ENCODE data around the gene KAZN.

The KAZN gene

DNA sequence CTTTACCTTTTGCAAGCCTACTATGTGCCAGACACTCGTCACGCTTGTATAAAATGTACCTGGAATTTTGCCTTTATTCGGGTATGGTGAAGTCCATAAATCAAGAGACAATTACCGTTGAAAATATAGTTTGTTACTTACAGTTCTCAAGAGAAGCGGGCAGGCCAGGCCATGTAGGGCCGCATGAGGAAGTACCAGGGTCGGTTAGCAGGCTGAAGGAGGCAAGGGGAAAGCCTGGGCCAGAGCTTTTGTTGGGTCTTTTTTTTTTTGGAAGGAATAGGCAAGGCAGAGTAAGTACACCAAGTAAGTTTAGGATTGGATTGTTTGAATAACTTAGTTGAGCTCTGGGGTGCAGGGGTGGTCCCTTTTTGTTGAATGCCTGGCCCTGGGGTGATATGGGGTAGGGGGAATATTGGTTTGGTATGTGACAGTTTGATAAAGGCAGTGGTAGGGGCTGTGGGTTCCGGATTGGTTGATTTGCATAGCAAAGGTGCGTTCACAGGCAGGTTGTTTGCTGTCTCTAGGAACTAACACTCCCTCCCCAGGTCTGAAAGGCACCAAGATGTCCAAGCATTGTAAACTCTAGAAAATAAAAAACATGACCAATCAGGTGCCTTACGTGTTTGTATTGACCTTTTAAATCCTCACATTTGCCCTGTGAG lies 80.7 kb downstream of the KAZN start:
- no peak for DNase-seq

DNA sequence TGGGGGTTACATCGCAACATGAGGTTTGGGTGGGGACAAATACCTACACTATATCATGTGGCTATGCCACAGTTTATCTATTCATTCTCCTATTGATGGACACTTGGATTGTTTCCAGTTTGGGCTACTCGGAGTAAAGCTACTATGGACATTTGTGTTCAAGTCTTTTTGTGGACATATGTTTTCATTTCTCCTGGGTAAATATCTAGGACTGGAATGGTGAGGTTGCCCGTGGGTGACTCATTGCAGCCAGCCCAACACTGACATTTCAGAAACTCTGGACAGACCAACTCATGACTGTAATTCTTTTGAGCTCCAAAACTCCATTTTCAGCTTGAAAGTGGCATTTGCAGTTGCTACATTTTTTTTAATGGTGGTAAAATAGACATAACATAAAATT lies 82.7 kb downstream of the KAZN start:
- no peak for DNase-seq

DNA sequence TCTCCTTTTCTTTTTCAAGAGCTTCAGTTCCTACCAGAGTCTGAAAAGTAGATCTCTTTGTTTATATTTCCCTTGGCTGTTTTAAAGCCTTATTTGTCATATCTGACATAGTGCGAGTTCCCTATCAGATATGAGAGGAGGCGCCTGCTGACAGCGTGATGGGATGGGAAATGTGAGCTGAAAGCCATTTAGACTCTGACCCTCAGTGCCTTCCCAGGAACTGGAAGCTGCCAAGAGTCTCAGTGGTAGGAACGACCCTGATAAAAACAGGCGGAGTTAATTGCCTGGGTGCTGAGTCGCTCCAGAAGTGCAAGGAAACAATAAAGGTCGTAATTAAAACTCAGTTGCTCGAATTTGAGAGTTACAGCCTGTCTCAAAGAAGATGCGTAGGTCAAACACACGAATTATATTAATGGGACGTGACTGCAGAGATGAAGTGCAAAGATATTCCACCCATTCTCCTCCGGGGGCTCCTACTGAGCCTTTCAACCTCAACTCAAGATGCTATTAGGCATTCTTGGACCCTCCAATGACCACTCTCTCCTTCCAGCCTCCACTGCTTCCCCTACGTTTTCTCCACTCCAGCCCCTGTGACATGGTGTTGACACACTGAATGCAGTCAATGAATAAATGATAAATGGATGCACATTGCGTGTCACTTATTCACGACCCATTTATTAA lies 84.6 kb downstream of the KAZN start:
- no peak for DNase-seq

DNA sequence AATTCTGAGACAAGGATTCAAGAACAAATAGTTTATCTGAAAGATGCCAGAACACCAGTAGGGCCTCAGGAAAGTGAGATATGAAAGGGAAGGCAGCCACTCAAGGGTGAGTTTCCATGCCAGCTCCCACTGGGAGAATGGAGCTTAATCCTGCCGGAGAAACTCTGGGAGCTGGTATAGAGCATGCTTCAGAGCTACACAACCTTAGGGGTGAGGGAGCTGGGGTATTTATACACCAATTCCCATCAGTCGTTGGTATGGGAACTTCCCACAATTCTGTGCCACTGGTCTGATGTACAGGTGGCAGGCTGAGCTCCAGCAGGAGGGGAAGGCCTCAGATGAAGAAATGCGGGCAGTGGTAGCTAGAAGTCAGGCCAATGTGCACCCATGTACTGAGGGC lies 86.6 kb downstream of the KAZN start:
- DNase-seq = no peak

DNA sequence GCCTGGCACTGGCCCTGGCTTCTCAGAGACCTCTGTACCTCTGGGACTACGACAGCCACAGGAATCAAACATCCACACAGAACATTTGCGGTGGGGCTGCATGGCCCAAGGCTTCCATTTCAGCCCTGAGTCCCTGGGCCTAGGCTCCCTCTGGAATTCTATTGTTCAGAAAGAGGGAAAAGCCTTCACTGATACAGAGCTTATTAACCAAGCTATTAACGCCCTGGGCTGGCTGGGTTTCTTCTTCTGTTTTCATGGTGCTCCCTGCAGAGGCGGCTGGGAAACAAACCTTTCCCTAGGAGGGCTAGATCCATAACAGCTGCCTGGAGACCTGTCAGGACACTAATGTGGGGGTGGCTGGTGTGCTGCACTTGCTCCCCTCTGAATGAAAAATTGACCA lies 88.2 kb downstream of the KAZN start:
- no peak for DNase-seq

DNA sequence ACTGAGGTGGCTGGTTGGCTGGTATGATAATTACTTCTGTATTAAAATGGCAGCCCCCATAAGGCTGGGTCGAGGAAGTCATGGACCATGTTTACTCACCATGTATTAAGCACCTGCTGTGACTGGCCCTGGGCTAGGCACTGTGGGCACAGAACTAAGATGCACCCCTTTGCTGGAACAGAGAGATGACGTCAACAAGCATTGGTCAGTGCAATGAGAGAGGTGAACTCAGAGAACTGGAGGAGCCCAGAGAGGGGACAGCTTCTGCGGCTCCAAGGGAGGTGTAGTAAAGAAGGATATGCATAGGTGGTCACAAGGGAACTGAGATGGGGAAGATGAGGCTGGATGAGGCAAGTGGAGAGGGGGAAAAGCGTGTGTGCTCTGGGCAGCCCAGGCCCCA lies 88.7 kb downstream of the KAZN start:
- no peak for DNase-seq

DNA sequence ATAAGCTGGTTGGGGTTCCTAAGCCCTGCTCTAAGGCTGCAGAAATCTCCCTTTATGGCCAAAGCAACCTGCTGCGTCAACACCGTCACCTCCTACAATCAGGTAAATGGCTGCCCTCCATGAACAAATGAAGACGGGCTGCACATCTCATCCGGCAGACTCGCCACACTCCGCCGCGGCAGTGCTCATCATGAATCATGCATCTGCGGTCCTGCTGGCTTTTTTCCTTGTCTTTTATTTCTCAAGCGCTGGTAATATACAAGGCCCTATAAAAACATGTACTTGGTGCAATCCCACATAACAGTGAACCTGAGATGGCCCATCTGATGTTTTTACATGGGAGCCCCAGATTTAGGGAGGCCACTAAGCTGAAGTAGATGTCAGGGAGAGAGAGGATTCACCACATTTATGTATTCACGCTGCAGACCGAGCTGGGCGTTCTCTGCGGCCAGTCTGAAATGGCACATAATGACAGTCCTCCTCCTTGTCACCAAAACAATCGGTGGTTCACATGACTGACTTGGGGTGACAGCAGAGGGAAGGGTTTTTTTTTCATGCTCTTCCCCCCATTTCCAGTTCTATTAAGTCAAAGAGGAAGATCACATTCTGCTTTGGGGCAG lies 91.6 kb downstream of the KAZN start:
- DNase-seq = no peak

DNA sequence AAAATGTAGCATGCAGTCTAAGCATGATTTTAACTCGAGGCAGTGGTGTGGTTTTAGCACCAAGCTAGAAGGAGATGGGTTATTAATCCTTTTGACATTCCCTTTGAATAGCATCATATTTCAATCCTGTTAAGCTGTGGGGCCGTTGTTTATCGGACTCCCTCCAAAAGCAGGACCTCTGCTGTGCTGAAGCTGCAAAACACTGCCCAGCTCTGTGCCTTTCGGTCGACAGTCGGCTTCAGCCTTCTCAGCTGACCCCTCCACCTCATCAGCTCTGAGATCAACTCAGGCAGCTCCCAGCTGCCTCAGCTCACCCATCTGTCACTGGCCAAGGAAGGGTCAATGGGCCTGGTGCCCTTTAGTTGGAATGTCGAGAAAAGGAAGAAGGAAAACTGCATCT lies 95.5 kb downstream of the KAZN start:
- no peak for DNase-seq

DNA sequence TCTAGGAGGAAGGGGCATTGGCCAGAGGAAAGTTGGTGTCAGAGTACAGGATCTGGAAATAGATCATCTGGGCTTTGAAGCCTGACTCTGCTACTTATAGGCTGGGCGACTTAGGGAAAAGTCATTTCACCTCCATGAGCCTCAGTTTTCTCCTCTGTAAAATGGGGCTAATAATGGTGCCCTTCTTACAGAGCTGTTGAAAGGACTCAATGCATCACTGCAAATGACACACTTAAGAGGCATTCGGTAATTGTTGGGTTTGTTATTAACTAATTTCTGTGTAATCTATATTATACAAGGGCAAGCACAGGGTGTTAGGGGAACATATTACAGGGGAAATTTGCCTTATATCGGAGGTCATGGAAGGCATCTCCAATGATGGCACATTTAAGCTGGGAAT lies 96.1 kb downstream of the KAZN start:
- DNase-seq = no peak

DNA sequence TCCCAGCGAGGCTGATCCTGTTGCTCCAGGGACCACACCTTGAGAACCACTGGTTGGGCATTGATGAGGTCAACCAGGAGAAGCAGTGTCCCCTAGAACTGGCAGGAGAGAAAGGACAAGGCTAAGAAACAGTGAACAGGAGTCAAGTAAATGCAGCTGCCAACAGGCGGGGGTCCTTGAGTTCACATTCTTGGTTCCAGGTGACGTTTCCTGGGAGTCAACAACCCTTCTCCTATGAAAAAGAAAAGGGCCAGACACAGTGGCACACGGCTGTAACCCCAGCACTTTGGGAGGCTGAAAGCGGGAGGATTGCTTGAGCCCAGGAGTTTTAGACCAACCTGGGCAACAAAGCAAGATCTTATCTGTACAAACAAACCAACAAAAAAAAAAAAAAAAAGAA lies 98.3 kb downstream of the KAZN start:
- no peak for DNase-seq

DNA sequence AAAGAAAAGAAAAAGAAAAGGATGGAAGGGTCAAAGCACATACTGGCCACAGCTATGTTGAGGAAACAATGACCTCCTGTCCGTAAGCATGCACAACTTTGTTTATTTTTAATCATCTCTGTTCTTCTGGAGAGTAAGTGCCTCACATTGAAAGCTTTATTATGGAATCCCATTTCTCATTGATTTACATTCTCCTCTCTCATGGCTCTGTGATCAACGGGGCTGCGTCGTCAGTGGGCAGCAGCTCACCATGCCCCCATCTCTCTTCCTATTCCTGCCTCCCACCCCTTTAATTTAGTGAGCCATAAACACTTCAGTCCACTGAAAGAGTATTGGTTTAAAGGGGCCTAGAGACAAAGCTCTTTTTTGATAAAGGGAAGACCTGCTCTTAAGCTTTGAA lies 98.9 kb downstream of the KAZN start:
- DNase-seq = no peak

DNA sequence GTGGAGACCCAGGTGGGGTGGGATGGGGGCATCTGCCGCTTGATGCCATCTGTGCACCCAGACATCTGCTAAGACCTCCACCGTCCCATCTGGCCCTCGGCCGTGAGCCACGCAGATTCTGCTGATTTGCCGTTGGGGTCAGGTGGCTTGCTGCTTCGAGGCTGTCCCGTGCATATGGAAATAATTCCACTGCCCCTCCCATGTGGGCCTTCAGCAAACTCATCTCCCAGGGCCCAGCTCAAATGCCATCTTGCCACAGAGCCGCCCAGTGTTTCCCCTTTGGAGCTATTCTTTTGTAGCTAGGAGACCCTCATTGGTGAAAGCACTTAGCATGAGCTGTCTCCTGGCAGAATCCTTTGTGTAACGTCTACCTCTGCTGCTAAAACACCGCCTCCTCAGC lies 99.8 kb downstream of the KAZN start:
- DNase-seq = no peak

DNA sequence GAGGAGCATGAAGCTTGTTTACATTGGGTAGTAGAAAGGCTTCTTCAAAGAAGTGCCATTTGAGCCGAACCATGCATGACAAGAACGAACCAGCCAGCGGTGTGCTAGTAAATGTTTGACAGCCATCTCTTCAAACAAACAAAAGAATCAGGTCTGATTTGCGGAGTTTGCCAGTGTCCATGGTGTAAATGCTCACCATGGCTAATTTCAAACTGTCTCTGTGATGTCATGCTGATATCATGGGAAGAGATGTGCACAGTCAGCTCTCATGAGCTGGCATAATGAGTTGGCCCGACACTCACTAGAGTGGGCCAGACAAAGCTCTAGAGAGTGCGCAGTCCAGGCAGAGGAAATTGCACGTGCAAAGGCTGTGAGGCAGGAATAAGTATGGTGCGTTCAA lies 101.1 kb downstream of the KAZN start:
- DNase-seq = no peak

DNA sequence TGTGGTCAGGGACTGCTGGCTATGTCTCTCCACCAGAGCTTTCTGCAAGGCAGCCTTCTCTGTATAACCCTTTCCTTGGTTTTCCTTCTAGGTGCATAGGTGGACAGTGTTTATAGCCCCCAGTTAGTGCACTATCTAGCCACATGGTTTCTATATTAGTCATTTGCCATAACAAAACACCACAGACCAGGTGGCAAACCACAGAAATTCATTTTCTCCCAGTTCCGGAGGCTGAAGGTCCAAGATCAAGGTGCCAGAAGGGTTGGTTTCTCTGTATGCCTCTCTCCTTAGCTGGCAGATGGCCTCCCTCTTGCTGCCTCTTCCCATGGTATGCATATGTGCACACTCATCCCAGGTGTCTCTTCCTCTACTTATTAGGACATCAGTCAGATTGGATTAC lies 106.4 kb downstream of the KAZN start:
- DNase-seq = no peak

DNA sequence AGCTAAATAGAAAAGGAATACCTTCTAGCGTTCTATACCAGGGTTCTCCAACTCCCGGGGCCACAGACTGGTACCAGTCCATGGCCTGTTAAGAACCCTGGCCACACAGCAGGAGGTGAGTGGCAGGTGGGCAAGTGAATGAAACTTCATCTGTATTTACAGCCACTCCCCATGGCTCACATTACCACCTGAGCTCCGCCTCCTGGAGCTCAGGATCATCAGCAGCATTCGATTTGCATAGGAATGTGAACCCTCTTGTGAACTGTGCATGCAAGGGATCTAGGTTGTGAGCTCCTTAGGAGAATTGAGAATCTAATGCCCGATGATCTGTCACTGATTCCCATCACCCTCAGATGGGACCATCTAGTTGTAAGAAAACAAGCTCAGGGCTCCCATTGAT lies 107.3 kb downstream of the KAZN start:
- DNase-seq = no peak

DNA sequence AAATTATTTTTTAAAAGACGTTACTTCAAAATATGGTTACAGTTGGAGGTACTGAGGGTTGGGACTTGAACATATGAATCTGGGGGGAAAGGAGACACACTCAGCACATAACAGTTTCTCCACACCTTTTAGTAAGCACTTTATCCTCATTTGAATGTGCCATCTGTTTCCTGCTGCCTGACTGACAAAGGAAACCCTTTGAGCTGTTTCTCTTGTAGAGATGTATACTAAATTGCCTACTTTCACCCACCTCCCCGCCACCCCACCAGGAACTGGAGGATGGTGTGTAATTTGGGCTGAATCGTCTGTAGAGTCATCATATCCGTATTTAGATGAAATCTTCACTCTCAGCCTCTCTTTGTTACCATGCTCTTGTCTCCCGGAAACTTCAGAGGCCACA lies 108.1 kb downstream of the KAZN start:
- no peak for DNase-seq

DNA sequence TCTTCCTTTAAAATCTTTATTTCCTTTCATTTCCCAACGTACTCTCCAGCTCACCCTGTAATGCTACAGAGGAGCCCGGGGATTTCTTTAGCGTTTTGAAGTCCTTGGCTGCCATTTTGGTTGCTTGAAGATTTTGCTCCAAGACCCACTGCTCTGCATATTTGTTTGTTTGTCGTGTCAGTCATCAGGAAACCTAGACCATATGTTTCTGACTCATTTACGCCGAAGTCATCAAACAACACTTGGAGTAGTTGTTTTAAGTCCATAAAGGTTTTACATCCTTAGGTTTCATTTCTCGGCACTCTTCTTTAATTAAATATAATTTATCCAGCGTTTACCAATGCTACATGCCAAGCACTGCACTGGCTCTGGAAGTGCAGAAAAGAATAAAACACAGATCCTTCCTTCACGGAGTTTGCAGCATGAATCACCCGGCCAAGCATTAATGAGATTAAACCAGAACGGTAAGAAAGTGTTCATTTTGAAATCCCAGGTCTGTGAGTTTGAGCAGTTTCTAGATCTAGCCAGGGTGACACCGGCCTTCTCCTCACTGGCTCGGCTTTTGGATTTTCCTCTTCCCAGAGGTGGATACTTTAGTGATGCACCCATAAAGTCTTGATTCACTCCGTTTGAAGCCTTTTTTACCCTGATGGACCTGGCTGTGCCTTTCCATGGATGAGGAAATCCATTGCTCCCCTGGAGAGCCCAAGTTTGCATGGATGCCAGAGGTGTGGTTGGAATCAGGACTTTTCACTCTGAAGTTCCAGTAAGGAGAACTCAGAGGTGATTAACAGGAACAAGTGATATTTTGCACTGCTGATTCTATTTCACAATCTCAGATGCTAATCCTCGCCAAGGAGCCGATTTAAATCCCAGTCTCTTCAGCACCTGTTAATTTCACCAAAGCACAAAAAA lies 109.3 kb downstream of the KAZN start:
- DNase-seq = no peak

DNA sequence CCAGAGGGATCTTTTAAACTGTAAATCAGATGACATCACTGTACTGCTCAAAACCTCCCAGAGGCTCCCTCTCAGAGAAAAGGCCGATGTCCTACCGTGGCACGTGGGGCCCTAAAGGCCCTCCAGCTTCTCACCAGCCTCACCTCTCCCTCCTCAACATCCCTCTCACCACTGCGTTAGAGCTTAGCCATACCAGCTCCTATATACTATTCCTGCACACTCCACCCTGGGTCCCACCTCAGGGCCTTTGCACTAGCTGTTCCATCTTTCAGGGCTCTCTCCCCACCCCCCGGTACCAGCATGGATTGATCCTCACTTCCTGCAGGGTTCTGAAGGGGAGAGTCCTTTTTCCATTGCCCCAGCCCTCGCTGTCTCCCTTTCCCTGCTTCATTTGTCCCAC lies 111.8 kb downstream of the KAZN start:
- DNase-seq = no peak

DNA sequence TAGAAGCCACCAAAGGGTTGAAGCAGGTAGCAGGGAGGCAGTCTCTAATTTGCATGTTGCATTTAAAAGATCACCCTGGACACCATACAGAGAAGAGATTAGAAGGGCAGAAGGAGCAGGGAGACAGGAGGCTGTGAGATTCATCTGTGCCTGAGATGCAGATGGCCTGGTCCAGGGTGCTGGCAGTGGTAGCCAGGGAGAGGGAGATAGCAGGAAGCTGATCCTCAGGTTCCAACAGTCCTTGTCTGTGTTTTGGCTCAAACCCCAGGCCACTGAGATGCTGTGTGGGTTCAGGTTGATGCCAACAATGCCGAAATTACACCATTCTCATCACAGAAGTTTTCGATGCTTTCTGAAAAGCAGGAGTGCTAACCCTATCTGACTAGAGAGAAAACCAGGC lies 113.7 kb downstream of the KAZN start:
- DNase-seq = no peak

DNA sequence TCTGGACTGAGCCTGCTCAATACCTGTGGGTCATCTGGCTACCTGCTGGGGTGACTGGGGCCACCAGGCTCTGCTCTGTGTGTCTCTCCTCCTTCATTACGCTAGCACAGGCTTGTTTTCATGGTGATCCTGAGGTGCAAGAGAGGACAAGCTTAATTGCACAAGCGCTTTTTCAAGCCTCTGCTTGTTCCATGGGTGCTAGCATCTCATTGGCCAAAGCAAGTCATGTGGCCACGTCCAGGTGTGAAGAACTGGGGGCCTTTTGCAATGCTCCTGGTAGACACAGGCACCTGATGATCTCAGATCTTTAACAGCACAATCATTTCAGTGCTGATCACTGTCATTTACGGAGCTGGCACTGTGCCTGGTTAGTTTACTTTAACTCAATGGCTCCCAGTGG lies 114.6 kb downstream of the KAZN start:
- no peak for DNase-seq

DNA sequence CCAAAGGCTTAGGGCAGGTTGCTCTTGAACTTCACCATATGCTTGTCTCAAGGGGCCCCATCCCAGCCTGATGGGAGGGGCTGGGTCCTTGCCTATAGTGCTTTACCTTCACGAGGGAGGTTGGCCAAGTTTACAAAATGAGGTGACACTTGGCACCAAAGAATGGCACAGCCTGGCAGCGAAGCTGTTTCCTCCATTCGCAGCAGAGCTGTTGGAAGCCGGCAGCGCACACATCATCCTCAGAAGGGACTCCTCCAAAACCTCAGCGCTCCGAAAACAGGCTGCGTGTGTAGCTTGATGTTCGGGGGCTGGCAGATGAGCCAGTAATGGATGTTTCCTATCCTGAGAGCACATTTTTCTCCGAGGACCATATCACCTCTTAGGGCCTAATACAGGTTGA lies 116.8 kb downstream of the KAZN start:
- DNase-seq = no peak

DNA sequence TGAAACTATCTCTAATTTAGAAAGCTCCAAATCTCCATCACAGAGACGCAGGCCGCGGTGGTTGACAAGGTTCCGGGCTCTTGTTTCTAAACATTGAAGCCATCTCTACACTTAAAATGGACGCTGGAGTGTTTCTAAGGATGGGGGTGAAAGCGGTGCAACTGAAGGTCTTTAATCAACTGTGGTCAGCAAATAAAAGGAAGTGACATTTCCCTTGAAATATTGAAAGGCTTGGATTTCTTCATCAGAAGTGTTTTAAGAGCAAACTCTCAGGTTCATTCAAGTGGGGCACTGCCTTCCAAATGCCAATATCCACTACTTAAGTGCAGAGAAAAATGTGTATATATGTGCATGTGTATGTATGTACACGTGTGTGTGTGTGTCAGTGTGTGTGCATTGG lies 117.3 kb downstream of the KAZN start:
- no peak for DNase-seq

DNA sequence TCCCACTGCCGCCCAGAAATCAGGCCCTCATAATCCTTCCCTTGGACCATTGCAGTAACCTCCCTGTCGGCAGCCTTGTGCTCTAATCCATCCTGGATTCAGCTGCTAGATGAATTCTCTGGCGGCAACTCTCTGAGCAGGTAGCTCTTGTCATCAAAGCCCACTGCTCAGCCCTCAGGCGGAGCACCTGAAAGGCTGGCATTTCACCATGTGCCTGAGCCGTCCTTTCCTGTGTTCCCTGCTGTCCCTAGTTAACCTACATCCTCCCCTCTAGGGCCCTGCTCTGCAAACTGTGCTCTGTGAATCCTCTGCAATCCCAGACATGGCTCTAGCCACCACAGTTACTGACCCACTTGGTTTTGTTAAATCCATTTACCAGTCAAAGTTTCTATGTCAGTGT lies 118.0 kb downstream of the KAZN start:
- DNase-seq = no peak

DNA sequence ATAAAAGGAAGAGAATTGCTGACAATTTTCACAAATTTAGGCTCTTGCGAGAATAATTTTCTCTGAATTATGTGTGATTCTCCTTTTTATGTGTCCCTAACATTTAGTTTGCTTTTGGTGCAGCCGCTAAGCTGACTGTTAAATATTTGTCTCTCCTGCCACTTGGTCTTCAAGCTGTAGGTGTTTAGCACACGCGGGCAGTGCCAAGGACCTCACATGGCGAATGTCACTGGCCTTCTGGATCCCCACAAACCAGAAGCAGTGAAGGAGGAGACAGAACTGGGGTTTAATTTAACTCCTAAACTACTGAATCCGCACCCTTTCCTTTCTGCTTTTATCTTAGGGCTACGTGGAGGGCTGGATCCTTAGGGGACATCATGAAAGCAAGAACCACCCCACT lies 120.0 kb downstream of the KAZN start:
- no peak for DNase-seq
